B cell (primary cell): Measurements from ENCODE around the gene MXRA8. TPM values are rescaled to one million over a fixed set of nuclear protein-coding genes. Genes with fewer than 3 reads are reported as not detected.

Experiments used
- ATAC-seq: fragments of 200-7000 bp; cut with Tn5 transposase; one replicate; pipeline ENCODE4 v1.10.0; 2021; ENCODE audit warnings: low read depth, mild to moderate bottlenecking, moderate number of reproducible peaks, moderate library complexity
- CTCF ChIA-PET: fragments of 350-600 bp; sonication (Branson Sonifier 250); formaldehyde crosslinking; loops from one replicate; lab custom pipeline; 2021; ENCODE audit warnings: antibody characterized with exemption, inconsistent platforms; lab: Charles Lee
- POLR2A ChIA-PET: fragments of 350-600 bp; sonication (Branson Sonifier 250); formaldehyde crosslinking; loops from one replicate; lab custom pipeline; 2021; ENCODE audit warnings: antibody characterized with exemption; lab: Charles Lee
- DNase-seq: peaks from one replicate; pipeline ENCODE4 v3.0.0; 2013
- H2AFZ ChIP-seq: 2 replicates; pipeline ENCODE4 v1.6.1; 2012; ENCODE audit warnings: mild to moderate bottlenecking, low read depth, low read length; ENCODE audit not compliant: insufficient read depth, poor library complexity, severe bottlenecking
- H3K27ac ChIP-seq, 2 donors: 1 replicate in 1 of 2; 2 replicates in 1 of 2; pipeline ENCODE4 v1.5.1; 2012 to 2013; ENCODE audit warnings: low read length in 2 of 2, mild to moderate bottlenecking in 2 of 2, moderate library complexity in 1 of 2
- H3K27me3 ChIP-seq, 4 experiments: fragments of 200-600 bp in 1 of 4; sonication (generic) in 1 of 4; replicated peaks in 1 of 4; 1 replicate in 2 of 4; 2 replicates in 2 of 4; pipeline versions ENCODE4 v1.6.1 to v1.7.0; 2013 to 2016; ENCODE audit warnings: low read length in 3 of 4, mild to moderate bottlenecking in 2 of 4, mixed read lengths in 1 of 4, moderate library complexity in 1 of 4; ENCODE audit not compliant: insufficient read depth in 4 of 4, control insufficient read depth in 3 of 4; ENCODE audit errors: control extremely low read depth in 1 of 4
- H3K36me3 ChIP-seq, 2 experiments: replicated peaks in 1 of 2; 1 replicate in 1 of 2; 2 replicates in 1 of 2; pipeline versions ENCODE4 v1.6.1 to v1.7.1; 2013; ENCODE audit warnings: low read length in 1 of 2; ENCODE audit not compliant: insufficient read depth in 2 of 2, control insufficient read depth in 1 of 2; ENCODE audit errors: control extremely low read depth in 1 of 2, extremely low read depth in 1 of 2
- H3K4me1 ChIP-seq, 2 donors: fragments of 200-600 bp in 1 of 2; sonication (generic) in 1 of 2; 1 replicate in 1 of 2; 2 replicates in 1 of 2; pipeline versions ENCODE4 v1.5.1 to v1.6.1; 2013 to 2017; ENCODE audit warnings: low read length in 2 of 2; ENCODE audit not compliant: control insufficient read depth in 2 of 2, insufficient read depth in 2 of 2
- H3K4me2 ChIP-seq: replicated peaks from 2 replicates; pipeline ENCODE3; 2012; ENCODE audit warnings: mild to moderate bottlenecking, low read depth, low read length; ENCODE audit not compliant: poor library complexity, severe bottlenecking
- H3K4me3 ChIP-seq, 5 experiments: fragments of 200-600 bp in 1 of 5; sonication (generic) in 1 of 5; 1 replicate in 3 of 5; 2 replicates in 2 of 5; pipeline versions ENCODE4 v1.5.1 to v1.7.0; 2011 to 2016; ENCODE audit warnings: low read length in 4 of 5, mild to moderate bottlenecking in 4 of 5, low read depth in 2 of 5, control low read depth in 1 of 5, moderate library complexity in 1 of 5; ENCODE audit not compliant: insufficient read depth in 1 of 5; ENCODE audit errors: control extremely low read depth in 1 of 5, extremely low read depth in 1 of 5
- H3K79me2 ChIP-seq: fragments of 200-600 bp; sonication (generic); one replicate; pipeline ENCODE4 v1.6.0; 2016; ENCODE audit warnings: low read length; ENCODE audit not compliant: control insufficient read depth, insufficient read depth
- H3K9ac ChIP-seq: fragments of 200-600 bp; sonication (generic); 2 replicates; pipeline ENCODE4 v1.6.1; 2017; ENCODE audit warnings: mild to moderate bottlenecking, low read length, moderate library complexity
- H3K9me3 ChIP-seq, 3 donors: one replicate each; pipeline versions ENCODE4 v1.6.1 to v1.7.1; 2013; ENCODE audit warnings: low read length in 2 of 3; ENCODE audit not compliant: control insufficient read depth in 2 of 3, insufficient read depth in 1 of 3; ENCODE audit errors: control extremely low read depth in 1 of 3
- H4K20me1 ChIP-seq: 2 replicates; pipeline ENCODE4 v1.6.0; 2012; ENCODE audit warnings: mild to moderate bottlenecking, low read length; ENCODE audit not compliant: insufficient read depth, control insufficient read depth, poor library complexity, severe bottlenecking
- H3K27ac Mint-ChIP-seq: one replicate; pipeline ENCODE4 v1.8.0; 2021; ENCODE audit warnings: mixed read lengths
- H3K27me3 Mint-ChIP-seq: one replicate; pipeline ENCODE4 v1.8.0; 2021; ENCODE audit warnings: mixed read lengths
- H3K4me1 Mint-ChIP-seq: one replicate; pipeline ENCODE4 v1.8.0; 2021; ENCODE audit warnings: mixed read lengths
- H3K4me3 Mint-ChIP-seq: one replicate; pipeline ENCODE4 v1.8.0; 2021; ENCODE audit warnings: mixed read lengths
- H3K9me3 Mint-ChIP-seq: one replicate; pipeline ENCODE4 v1.8.0; 2022; ENCODE audit warnings: mixed read lengths; ENCODE audit not compliant: insufficient read depth
- EZH2 ChIP-seq: IDR thresholded peaks from 2 replicates; pipeline ENCODE4 v1.6.1; 2012; ENCODE audit warnings: borderline replicate concordance, low read depth, mild to moderate bottlenecking, moderate library complexity, low read length; ENCODE audit not compliant: insufficient read depth, poor library complexity, severe bottlenecking
- WGBS: methylation state at CpG from one replicate; pipeline ENCODE4 v1.1.5; 2013; ENCODE audit warnings: missing lambda C conversion rate; ENCODE audit not compliant: insufficient coverage; 5-methylcytosine and 5-hydroxymethylcytosine counted together
- intact Hi-C: fragments of 100-400 bp; cut with micrococcal nuclease; formaldehyde crosslinking; loops from one replicate; pipeline ENCODE4 v1.10.0; 2022
- polyA plus RNA-seq: library from polyadenylated mRNA; depleted of rRNA; stranded (reverse); fragments of >200 nt; gene quantifications from 2 replicates; pipeline ENCODE4 v1.2.3, GENCODE V29; 2012
- total RNA-seq, 2 donors: library from RNA; stranded (reverse); fragments of 120-200 nt in 1 of 2; gene quantifications; 1 replicate in 1 of 2; 2 replicates in 1 of 2; pipeline versions ENCODE4 v1.2.3 to v1.2.4, GENCODE V29; 2013 to 2022
- TF ChIP-seq, protein P1 (sequence below): fragments of 200-600 bp; IDR thresholded peaks from one replicate; pipeline ENCODE4 v1.8.0; 2022; ENCODE audit warnings: antibody characterized with exemption, mild to moderate bottlenecking

Gene MXRA8
- total and polyA plus RNA-seq, 2 donors (not counting 1 experiment from before 2014, with no cell fraction given), result 0.10 TPM; not detected in 1

DNA sequence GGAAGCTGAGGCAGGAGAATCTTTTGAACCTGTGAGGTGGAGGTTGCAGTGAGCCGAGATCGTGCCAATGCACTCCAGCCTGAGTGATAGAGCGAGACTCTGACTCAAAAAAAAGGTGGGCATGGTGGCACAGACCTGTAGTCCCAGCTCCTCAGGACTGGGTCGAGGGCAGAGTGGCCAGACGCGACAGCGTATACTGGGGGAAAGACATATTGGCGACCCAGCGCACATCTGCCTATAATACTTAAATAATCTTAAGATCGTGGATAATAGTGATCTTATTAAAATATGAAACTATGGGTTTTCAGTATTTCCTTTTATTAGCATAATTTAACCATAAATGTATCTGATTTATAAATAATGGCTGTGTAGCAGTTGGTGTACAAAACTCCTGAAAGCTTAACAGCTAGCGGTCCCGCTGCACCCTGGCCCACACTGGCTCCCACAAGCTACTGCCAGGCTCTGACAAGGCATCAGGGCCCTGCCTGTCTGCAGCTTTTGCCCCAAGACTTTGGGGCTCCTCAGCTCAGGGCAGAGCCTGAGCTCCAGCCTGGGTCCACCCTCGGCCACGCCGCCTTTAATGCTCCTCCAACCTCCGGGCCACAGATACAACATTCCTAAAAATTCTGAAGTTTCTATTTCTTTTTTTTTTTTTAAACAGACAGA is 19.3 kb upstream of the MXRA8 start:
- CTCF ChIA-PET, result interaction anchor here (1.0 kb wide), 1 partner anchor 22 kb away, joined by 4 read pairs; no protein-coding TSS in a partner anchor
- WGBS, result 100% methylated on average over 9 of the region's 16 CpGs

More for the DNA sequence above, 19.3 kb upstream of the MXRA8 start:
- H3K4me1 Mint-ChIP-seq, result peaks cover 9% of the 10 kb centered on the region
- H3K4me3 ChIP-seq, result no peak overlapping the region
- no peak for ATAC-seq
- peaks cover 16% of the 10 kb centered on the region for H4K20me1 ChIP-seq
- no peak overlapping the region for H2AFZ ChIP-seq
- H3K9me3 Mint-ChIP-seq, result no peaks in the 10 kb centered on the region
- H3K36me3 ChIP-seq, result peaks cover 0 to 7% of the 10 kb centered on the region in 2 experiments
- intact Hi-C loops, result no loop called here
- POLR2A ChIA-PET, result interaction anchor here (1.5 kb wide), 1 partner anchor 21 kb away, joined by 3 read pairs; the partner anchor contains the start of gene CCNL2
- no peak overlapping the region for H3K9ac ChIP-seq
- no peak overlapping the region for H3K4me3 Mint-ChIP-seq
- no peaks in the 10 kb centered on the region for H3K9me3 ChIP-seq
- H3K27me3 ChIP-seq, result no peaks in the 10 kb centered on the region
- no peak overlapping the region for H3K27ac Mint-ChIP-seq
- H3K4me2 ChIP-seq, result no peak overlapping the region
- TF ChIP-seq, protein P1, sequence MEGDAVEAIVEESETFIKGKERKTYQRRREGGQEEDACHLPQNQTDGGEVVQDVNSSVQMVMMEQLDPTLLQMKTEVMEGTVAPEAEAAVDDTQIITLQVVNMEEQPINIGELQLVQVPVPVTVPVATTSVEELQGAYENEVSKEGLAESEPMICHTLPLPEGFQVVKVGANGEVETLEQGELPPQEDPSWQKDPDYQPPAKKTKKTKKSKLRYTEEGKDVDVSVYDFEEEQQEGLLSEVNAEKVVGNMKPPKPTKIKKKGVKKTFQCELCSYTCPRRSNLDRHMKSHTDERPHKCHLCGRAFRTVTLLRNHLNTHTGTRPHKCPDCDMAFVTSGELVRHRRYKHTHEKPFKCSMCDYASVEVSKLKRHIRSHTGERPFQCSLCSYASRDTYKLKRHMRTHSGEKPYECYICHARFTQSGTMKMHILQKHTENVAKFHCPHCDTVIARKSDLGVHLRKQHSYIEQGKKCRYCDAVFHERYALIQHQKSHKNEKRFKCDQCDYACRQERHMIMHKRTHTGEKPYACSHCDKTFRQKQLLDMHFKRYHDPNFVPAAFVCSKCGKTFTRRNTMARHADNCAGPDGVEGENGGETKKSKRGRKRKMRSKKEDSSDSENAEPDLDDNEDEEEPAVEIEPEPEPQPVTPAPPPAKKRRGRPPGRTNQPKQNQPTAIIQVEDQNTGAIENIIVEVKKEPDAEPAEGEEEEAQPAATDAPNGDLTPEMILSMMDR, result no peak
- no peak for TF ChIP-seq EZH2
- H3K27me3 Mint-ChIP-seq, result no peaks in the 10 kb centered on the region
- H3K4me1 ChIP-seq, result peaks cover 10 to 22% of the 10 kb centered on the region in 2 donors
- H3K79me2 ChIP-seq, result peaks cover 29% of the 10 kb centered on the region
- DNase-seq, result no peak
- no peak overlapping the region for H3K27ac ChIP-seq
